HUES64 (cell line): Measurements from ENCODE around the gene DSTN.

Experiments used
- H3K27ac ChIP-seq: 2 replicates; pipeline ENCODE4 v1.7.0; 2013; ENCODE audit warnings: low read depth, low read length, inconsistent platforms
- H3K27me3 ChIP-seq: 2 replicates; pipeline ENCODE4 v1.6.1; 2013; ENCODE audit warnings: mild to moderate bottlenecking, low read length; ENCODE audit not compliant: insufficient read depth
- H3K36me3 ChIP-seq: 2 replicates; pipeline ENCODE4 v1.6.1; 2013; ENCODE audit warnings: mild to moderate bottlenecking, low read length; ENCODE audit not compliant: insufficient read depth
- H3K4me1 ChIP-seq: 2 replicates; pipeline ENCODE4 v1.6.1; 2013; ENCODE audit warnings: mild to moderate bottlenecking, low read length, moderate library complexity; ENCODE audit not compliant: insufficient read depth
- H3K4me3 ChIP-seq: 2 replicates; pipeline ENCODE4 v1.5.1; 2013; ENCODE audit warnings: mild to moderate bottlenecking, low read length, moderate library complexity
- H3K9ac ChIP-seq: 2 replicates; pipeline ENCODE4 v1.6.1; 2013; ENCODE audit warnings: mild to moderate bottlenecking, low read depth, low read length
- H3K9me3 ChIP-seq: 2 replicates; pipeline ENCODE4 v1.6.1; 2013; ENCODE audit warnings: low read depth, low read length; ENCODE audit not compliant: insufficient read depth
- WGBS: fragments of 150-250, 120-280 bp; methylation state at CpG from one replicate; pipeline ENCODE4 v1.1.7; 2013; ENCODE audit warnings: missing lambda C conversion rate; 5-methylcytosine and 5-hydroxymethylcytosine counted together

DSTN gene

GRCh38 chr20:17626217-17627007 is 56.5 kb downstream of the DSTN start:
- H3K9ac ChIP-seq = no peak overlapping the region
- peaks cover 94% of the 10 kb centered on the region for H3K36me3 ChIP-seq
- no peak overlapping the region for H3K4me3 ChIP-seq
- H3K27ac ChIP-seq = no peak overlapping the region
- 94% methylated on average over 18 of the region's 18 CpGs for WGBS
- no peaks in the 10 kb centered on the region for H3K27me3 ChIP-seq
- H3K9me3 ChIP-seq = no peaks in the 10 kb centered on the region
- H3K4me1 ChIP-seq = no peaks in the 10 kb centered on the region

GRCh38 chr20:17627101-17627955 is 57.5 kb downstream of the DSTN start:
- no peaks in the 10 kb centered on the region for H3K4me1 ChIP-seq
- WGBS = 91% methylated on average over 27 of the region's 27 CpGs
- H3K27me3 ChIP-seq = no peaks in the 10 kb centered on the region
- no peaks in the 10 kb centered on the region for H3K9me3 ChIP-seq
- H3K4me3 ChIP-seq = no peak overlapping the region
- H3K27ac ChIP-seq = no peak overlapping the region
- no peak overlapping the region for H3K9ac ChIP-seq
- H3K36me3 ChIP-seq = peaks cover 94% of the 10 kb centered on the region

GRCh38 chr20:17628101-17628841 is 58.4 kb downstream of the DSTN start:
- H3K4me1 ChIP-seq = no peaks in the 10 kb centered on the region
- H3K9me3 ChIP-seq = no peaks in the 10 kb centered on the region
- H3K4me3 ChIP-seq = no peak overlapping the region
- no peaks in the 10 kb centered on the region for H3K27me3 ChIP-seq
- H3K36me3 ChIP-seq = peaks cover 94% of the 10 kb centered on the region
- no peak overlapping the region for H3K27ac ChIP-seq
- no peak overlapping the region for H3K9ac ChIP-seq
- WGBS = 95% methylated on average over 18 of the region's 18 CpGs

- 93% methylated on average over 8 of the region's 8 CpGs for WGBS
- H3K36me3 ChIP-seq = peaks cover 94% of the 10 kb centered on the region
- no peak overlapping the region for H3K27ac ChIP-seq
- H3K27me3 ChIP-seq = no peaks in the 10 kb centered on the region
- H3K4me3 ChIP-seq = no peak overlapping the region
- no peaks in the 10 kb centered on the region for H3K9me3 ChIP-seq
- no peak overlapping the region for H3K9ac ChIP-seq
- no peaks in the 10 kb centered on the region for H3K4me1 ChIP-seq
Observed at GRCh38 chr20:17629025-17629424, 59.1 kb downstream of the DSTN start.

- Histone ChIP-seq H3K36me3 (peaks cover 94% of the 10 kb centered on the region), H3K27me3 (no peaks in the 10 kb centered on the region), H3K27ac (no peak overlapping the region), H3K4me1 (no peaks in the 10 kb centered on the region), H3K9me3 (no peaks in the 10 kb centered on the region), H3K4me3 (no peak overlapping the region), H3K9ac (no peak overlapping the region)
- 95% methylated on average over 21 of the region's 21 CpGs for WGBS
Observed at GRCh38 chr20:17629678-17630089, 59.8 kb downstream of the DSTN start.

- Histone ChIP-seq H3K27me3 (no peaks in the 10 kb centered on the region), H3K4me3 (no peak overlapping the region), H3K9ac (no peak overlapping the region), H3K9me3 (no peaks in the 10 kb centered on the region), H3K27ac (no peak overlapping the region), H3K36me3 (peaks cover 94% of the 10 kb centered on the region), H3K4me1 (no peaks in the 10 kb centered on the region)
- WGBS = 95% methylated on average over 11 of the region's 11 CpGs
Observed at GRCh38 chr20:17630151-17630805, 60.4 kb downstream of the DSTN start.

- H3K9ac ChIP-seq = no peak overlapping the region
- H3K27ac ChIP-seq = no peak overlapping the region
- H3K36me3 ChIP-seq = peaks cover 98% of the 10 kb centered on the region
- no peaks in the 10 kb centered on the region for H3K9me3 ChIP-seq
- no peak overlapping the region for H3K4me3 ChIP-seq
- no peaks in the 10 kb centered on the region for H3K27me3 ChIP-seq
- no peaks in the 10 kb centered on the region for H3K4me1 ChIP-seq
- 96% methylated on average over 6 of the region's 6 CpGs for WGBS
Observed at GRCh38 chr20:17630806-17631195, 60.9 kb downstream of the DSTN start.

GRCh38 chr20:17631576-17632319 is 61.9 kb downstream of the DSTN start:
- H3K9me3 ChIP-seq = no peaks in the 10 kb centered on the region
- H3K27ac ChIP-seq = no peak overlapping the region
- H3K36me3 ChIP-seq = peaks cover 95% of the 10 kb centered on the region
- H3K9ac ChIP-seq = no peak overlapping the region
- WGBS = 94% methylated on average over 9 of the region's 9 CpGs
- no peaks in the 10 kb centered on the region for H3K4me1 ChIP-seq
- H3K4me3 ChIP-seq = no peak overlapping the region
- H3K27me3 ChIP-seq = no peaks in the 10 kb centered on the region

GRCh38 chr20:17633221-17633849 is 63.5 kb downstream of the DSTN start:
- H3K36me3 ChIP-seq = peaks cover 88% of the 10 kb centered on the region
- WGBS = 96% methylated on average over 13 of the region's 13 CpGs

More at GRCh38 chr20:17633221-17633849, 63.5 kb downstream of the DSTN start:
- Histone ChIP-seq H3K4me1 (no peaks in the 10 kb centered on the region), H3K27me3 (no peaks in the 10 kb centered on the region), H3K9ac (no peak overlapping the region), H3K27ac (no peak overlapping the region), H3K4me3 (no peak overlapping the region), H3K9me3 (no peaks in the 10 kb centered on the region)
